H1 (cell line): Measurements from ENCODE around the gene FHIT. TPM values are rescaled to one million over a fixed set of nuclear protein-coding genes. Genes with fewer than 3 reads are reported as not detected.

Source experiments
- ATF2 ChIP-seq: IDR thresholded peaks from 2 replicates; pipeline ENCODE4 v1.6.1; 2012; ENCODE audit warnings: low read length, inconsistent platforms
- BACH1 ChIP-seq: IDR thresholded peaks from 2 replicates; pipeline ENCODE4 v1.6.1; 2012; ENCODE audit warnings: low read length, improper control_type of control experiment
- JUN ChIP-seq: IDR thresholded peaks from 2 replicates; pipeline ENCODE4 v1.6.1; 2011; ENCODE audit warnings: low read depth, mild to moderate bottlenecking, improper control_type of control experiment, low read length
- POLR2A ChIP-seq, 2 experiments: IDR thresholded peaks; 1 replicate in 1 of 2; 2 replicates in 1 of 2; pipeline ENCODE4 v1.6.1; 2011; ENCODE audit warnings: low read depth in 2 of 2, low read length in 2 of 2, mild to moderate bottlenecking in 2 of 2; ENCODE audit errors: control extremely low read depth in 1 of 2
- RBBP5 ChIP-seq: IDR thresholded peaks from 2 replicates; pipeline ENCODE4 v1.7.1; 2012; ENCODE audit warnings: low read depth, mild to moderate bottlenecking, inconsistent platforms, low read length, moderate library complexity, borderline replicate concordance
- RNF2 ChIP-seq: fragments of 200-900, 300-1000 bp; sonication (generic); IDR thresholded peaks from 2 replicates; pipeline ENCODE4 v1.7.1; 2016; ENCODE audit warnings: borderline replicate concordance, low read depth, mild to moderate bottlenecking, antibody characterized with exemption, low read length; ENCODE audit not compliant: poor library complexity, severe bottlenecking; ENCODE audit errors: missing control alignments
- SRF ChIP-seq: IDR thresholded peaks from 2 replicates; pipeline ENCODE4 v1.6.1; 2011; ENCODE audit warnings: mild to moderate bottlenecking, low read depth, low read length, moderate library complexity
- polyA plus RNA-seq, 7 experiments: library from polyadenylated mRNA; depleted of rRNA in 3 of 7; stranded (reverse) in 5 of 7; unstranded in 2 of 7; fragments of >200 nt in 5 of 7; fragments of 200-250 nt in 2 of 7; gene quantifications; 1 replicate in 5 of 7; 2 replicates in 1 of 7; 4 replicates in 1 of 7; pipeline versions ENCODE4 v1.2.1 to v1.2.3, GENCODE V29; 2011 to 2013; ENCODE audit warnings: missing spikeins in 2 of 7, mixed read lengths in 2 of 7
- total RNA-seq: library from RNA; stranded (reverse); fragmentation: NEBNext Ultra II Directional; extraction: Animal tissue kit (Norgen Biotek cat#: 25700); gene quantifications from 2 replicates; pipeline ENCODE4 v1.2.1, GENCODE V29; 2021

Gene FHIT
- total and polyA plus RNA-seq, 2 of the 8 experiments (the other 6 are each of a cell fraction or from before 2014, with no cell fraction given): 1.2 to 3.2 TPM

- TF ChIP-seq ATF2 (no peak), POLR2A (IDR thresholded peaks at IDR 0.05; ENCODE audit: control extremely low read depth in 1 of 2, low read depth in 2 of 2, low read length in 2 of 2) (no peak), RBBP5 (no peak), SRF (no peak), RNF2 (no peak), BACH1 (no peak), JUN (no peak)
Measured at GRCh38 chr3:60399292-60399691, 852.0 kb downstream of the FHIT start (continued).
